HS-27A (cell line): ENCODE data around the gene ATP8A1.
"Not testable (repeated sequence)": the region's sequence is repeated elsewhere in the genome, so short reads cannot be mapped to it uniquely, and the experiment has no call there.

Experiments used
- DNase-seq: peaks from one replicate; pipeline ENCODE4 v3.0.0-alpha.2; 2012; ENCODE audit warnings: low read depth, missing footprints

ATP8A1 gene

GRCh38 chr4:42501624-42502401, 155.1 kb downstream of the ATP8A1 start:
- DNase-seq = no peak

- DNase-seq = no peak
Observed at GRCh38 chr4:42498040-42498439, 158.9 kb downstream of the ATP8A1 start.

GRCh38 chr4:42497142-42497910, 159.6 kb downstream of the ATP8A1 start:
- DNase-seq = no peak

GRCh38 chr4:42492962-42493361, 163.9 kb downstream of the ATP8A1 start:
- DNase-seq = no peak

GRCh38 chr4:42490015-42490414, 166.9 kb downstream of the ATP8A1 start:
- no peak for DNase-seq

GRCh38 chr4:42489095-42489494, 167.8 kb downstream of the ATP8A1 start:
- DNase-seq = no peak

GRCh38 chr4:42488554-42488953, 168.4 kb downstream of the ATP8A1 start:
- no peak for DNase-seq

- no peak for DNase-seq
Observed at GRCh38 chr4:42488114-42488513, 168.8 kb downstream of the ATP8A1 start.

GRCh38 chr4:42487230-42487629, 169.7 kb downstream of the ATP8A1 start:
- no peak for DNase-seq

GRCh38 chr4:42486156-42486555, 170.7 kb downstream of the ATP8A1 start:
- DNase-seq = not testable (repeated sequence)

- DNase-seq = no peak
Observed at GRCh38 chr4:42484630-42485029, 172.3 kb downstream of the ATP8A1 start.

GRCh38 chr4:42483426-42484379, 173.2 kb downstream of the ATP8A1 start:
- no peak for DNase-seq

GRCh38 chr4:42482516-42483327, 174.2 kb downstream of the ATP8A1 start:
- no peak for DNase-seq

GRCh38 chr4:42480717-42481116, 176.2 kb downstream of the ATP8A1 start:
- no peak for DNase-seq

- no peak for DNase-seq
Observed at GRCh38 chr4:42480281-42480680, 176.6 kb downstream of the ATP8A1 start.

- DNase-seq = no peak
Observed at GRCh38 chr4:42478946-42479345, 178.0 kb downstream of the ATP8A1 start.

- no peak for DNase-seq
Observed at GRCh38 chr4:42478509-42478908, 178.4 kb downstream of the ATP8A1 start.

GRCh38 chr4:42474406-42474805, 182.5 kb downstream of the ATP8A1 start:
- no peak for DNase-seq

GRCh38 chr4:42473071-42473684, 183.7 kb downstream of the ATP8A1 start:
- DNase-seq = no peak

- DNase-seq = no peak
Observed at GRCh38 chr4:42471896-42472295, 185.0 kb downstream of the ATP8A1 start.

- no peak for DNase-seq
Observed at GRCh38 chr4:42470023-42470422, 186.9 kb downstream of the ATP8A1 start.
